ENCODE results near the gene BRIP1.

- TF ChIP-seq GATA2 (IDR thresholded peaks at IDR 0.05; ENCODE audit: low read depth, low read length) (no peak), GATA3 (IDR thresholded peaks at IDR 0.05; ENCODE audit: low read depth, low read length) (no peak)
Measured at GRCh38 chr17:61658183-61658582, 205.1 kb downstream of the BRIP1 start.
